Fibroblast of lung (primary cell): ENCODE data around the gene C6orf62. TPM values are rescaled to one million over a fixed set of nuclear protein-coding genes. Genes with fewer than 3 reads are reported as not detected.
"Not testable (repeated sequence)": the region's sequence is repeated elsewhere in the genome, so short reads cannot be mapped to it uniquely, and the experiment has no call there.

ENCODE experiments used
- DNase-seq, 2 donors: peaks; one replicate each; pipeline versions ENCODE4 v3.0.0 to v3.0.0-alpha.2; 2010; ENCODE audit warnings: low read depth in 2 of 2
- H2AFZ ChIP-seq: 2 replicates; pipeline ENCODE4 v1.5.1; 2012; ENCODE audit warnings: low read length, control low read depth, inconsistent platforms
- H3K27ac ChIP-seq: 2 replicates; pipeline ENCODE4 v1.5.1; 2011; ENCODE audit warnings: low read length, control low read depth; ENCODE audit not compliant: insufficient read depth
- H3K27me3 ChIP-seq: 2 replicates; pipeline ENCODE4 v1.5.1; 2011; ENCODE audit warnings: mild to moderate bottlenecking, low read length; ENCODE audit not compliant: control insufficient read depth, insufficient read depth
- H3K36me3 ChIP-seq: 2 replicates; pipeline ENCODE4 v1.5.1; 2011; ENCODE audit warnings: low read length; ENCODE audit not compliant: control insufficient read depth, insufficient read depth
- H3K4me1 ChIP-seq: 2 replicates; pipeline ENCODE4 v1.5.1; 2011; ENCODE audit warnings: low read length; ENCODE audit not compliant: control insufficient read depth, insufficient read depth; ENCODE audit errors: extremely low read depth
- H3K4me2 ChIP-seq: 2 replicates; pipeline ENCODE4 v1.5.1; 2011; ENCODE audit warnings: low read length, control low read depth; ENCODE audit not compliant: insufficient read depth; ENCODE audit errors: extremely low read depth
- H3K4me3 ChIP-seq, 4 experiments: fragments of 200-600 bp in 1 of 4; sonication (generic) in 1 of 4; replicated peaks in 1 of 4; 2 replicates each; pipeline ENCODE4 v1.5.1; 2011 to 2016; ENCODE audit warnings: low read length in 4 of 4, low read depth in 3 of 4, mild to moderate bottlenecking in 3 of 4, control low read depth in 2 of 4, inconsistent platforms in 1 of 4, mixed read lengths in 1 of 4; ENCODE audit not compliant: insufficient read depth in 1 of 4; ENCODE audit errors: control extremely low read depth in 1 of 4
- H3K79me2 ChIP-seq: 2 replicates; pipeline ENCODE4 v1.5.1; 2012; ENCODE audit warnings: mild to moderate bottlenecking, low read length, inconsistent platforms; ENCODE audit not compliant: control insufficient read depth, insufficient read depth
- H3K9ac ChIP-seq: 2 replicates; pipeline ENCODE4 v1.5.1; 2011; ENCODE audit warnings: mild to moderate bottlenecking, low read length, control low read depth; ENCODE audit not compliant: insufficient read depth
- H3K9me3 ChIP-seq: 2 replicates; pipeline ENCODE4 v1.5.1; 2012; ENCODE audit warnings: low read depth, low read length; ENCODE audit not compliant: control insufficient read depth, insufficient read depth
- H4K20me1 ChIP-seq: 2 replicates; pipeline ENCODE4 v1.5.1; 2011; ENCODE audit warnings: low read length; ENCODE audit not compliant: control insufficient read depth, insufficient read depth; ENCODE audit errors: extremely low read depth
- EZH2 ChIP-seq: IDR thresholded peaks from 2 replicates; pipeline ENCODE4 v1.5.1; 2012; ENCODE audit warnings: low read length, control low read depth, mild to moderate bottlenecking; ENCODE audit errors: missing control alignments
- polyA plus RNA-seq, 2 donors: library from polyadenylated mRNA; depleted of rRNA in 1 of 2; stranded (reverse) in 1 of 2; unstranded in 1 of 2; fragments of >200 nt; gene quantifications; 2 replicates each; pipeline ENCODE4 v1.2.1, GENCODE V29; 2011 to 2012; ENCODE audit warnings: missing spikeins in 1 of 2
- total RNA-seq: library from RNA; depleted of rRNA; stranded (reverse); fragments of >200 nt; gene quantifications from 2 replicates; pipeline ENCODE4 v1.2.1, GENCODE V29; 2014
- TF ChIP-seq, protein P1 (sequence below), 2 donors: IDR thresholded peaks in 1 of 2; conservative IDR thresholded peaks in 1 of 2; 1 replicate in 1 of 2; 2 replicates in 1 of 2; pipeline ENCODE4 v1.5.1; 2011 to 2012; ENCODE audit warnings: low read length in 2 of 2, control low read depth in 1 of 2, inconsistent platforms in 1 of 2, low read depth in 1 of 2, mild to moderate bottlenecking in 1 of 2

The C6orf62 gene
- total and polyA plus RNA-seq, 2 donors (not counting 1 experiment from before 2014, with no cell fraction given), result 103 to 147 TPM

GRCh38 chr6:24757611-24758010, 38.7 kb upstream of the C6orf62 start:
- Histone ChIP-seq H3K4me1 (no peaks in the 10 kb centered on the region), H3K4me3 (no peak overlapping the region), H3K27me3 (no peaks in the 10 kb centered on the region), H3K4me2 (no peak overlapping the region), H2AFZ (no peak overlapping the region), H4K20me1 (no peaks in the 10 kb centered on the region), H3K9me3 (no peaks in the 10 kb centered on the region), H3K9ac (no peak overlapping the region), H3K79me2 (no peaks in the 10 kb centered on the region), H3K27ac (no peak overlapping the region), H3K36me3 (no peaks in the 10 kb centered on the region)
- no peak for DNase-seq
- TF ChIP-seq, protein P1, sequence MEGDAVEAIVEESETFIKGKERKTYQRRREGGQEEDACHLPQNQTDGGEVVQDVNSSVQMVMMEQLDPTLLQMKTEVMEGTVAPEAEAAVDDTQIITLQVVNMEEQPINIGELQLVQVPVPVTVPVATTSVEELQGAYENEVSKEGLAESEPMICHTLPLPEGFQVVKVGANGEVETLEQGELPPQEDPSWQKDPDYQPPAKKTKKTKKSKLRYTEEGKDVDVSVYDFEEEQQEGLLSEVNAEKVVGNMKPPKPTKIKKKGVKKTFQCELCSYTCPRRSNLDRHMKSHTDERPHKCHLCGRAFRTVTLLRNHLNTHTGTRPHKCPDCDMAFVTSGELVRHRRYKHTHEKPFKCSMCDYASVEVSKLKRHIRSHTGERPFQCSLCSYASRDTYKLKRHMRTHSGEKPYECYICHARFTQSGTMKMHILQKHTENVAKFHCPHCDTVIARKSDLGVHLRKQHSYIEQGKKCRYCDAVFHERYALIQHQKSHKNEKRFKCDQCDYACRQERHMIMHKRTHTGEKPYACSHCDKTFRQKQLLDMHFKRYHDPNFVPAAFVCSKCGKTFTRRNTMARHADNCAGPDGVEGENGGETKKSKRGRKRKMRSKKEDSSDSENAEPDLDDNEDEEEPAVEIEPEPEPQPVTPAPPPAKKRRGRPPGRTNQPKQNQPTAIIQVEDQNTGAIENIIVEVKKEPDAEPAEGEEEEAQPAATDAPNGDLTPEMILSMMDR (conservative IDR thresholded peaks at IDR 0.05 in 1 of 2, IDR thresholded peaks at IDR 0.05 in 1 of 2; ENCODE audit: low read depth in 1 of 2, low read length in 2 of 2), result no peak
- TF ChIP-seq EZH2, result no peak

DNA sequence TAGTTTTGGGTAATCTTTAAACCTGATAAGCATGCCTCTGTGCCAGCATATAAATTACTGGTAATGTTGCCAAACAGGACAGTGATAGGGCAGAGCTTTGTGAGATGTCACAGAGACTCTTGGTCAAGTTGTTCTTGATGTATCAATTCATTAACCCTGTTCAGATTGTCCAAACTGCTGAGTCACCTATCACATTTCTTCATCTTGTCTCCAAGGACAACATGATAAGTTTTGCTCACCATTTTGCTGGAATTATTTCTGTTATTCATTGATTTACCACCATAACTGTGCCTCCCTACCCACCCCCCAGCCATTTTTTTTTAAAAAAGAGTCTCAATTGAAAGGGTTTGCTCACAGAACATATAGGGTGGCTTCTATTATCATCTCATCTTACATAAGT, 36.3 kb upstream of the C6orf62 start:
- H3K9me3 ChIP-seq, result no peaks in the 10 kb centered on the region
- TF ChIP-seq, protein P1 (conservative IDR thresholded peaks at IDR 0.05 in 1 of 2, IDR thresholded peaks at IDR 0.05 in 1 of 2; ENCODE audit: low read depth in 1 of 2, low read length in 2 of 2), result no peak
- no peak for TF ChIP-seq EZH2
- DNase-seq, result no peak
- no peaks in the 10 kb centered on the region for H4K20me1 ChIP-seq
- no peaks in the 10 kb centered on the region for H3K27me3 ChIP-seq
- H3K36me3 ChIP-seq, result no peaks in the 10 kb centered on the region
- no peak overlapping the region for H2AFZ ChIP-seq
- no peak overlapping the region for H3K4me3 ChIP-seq
- no peaks in the 10 kb centered on the region for H3K4me1 ChIP-seq
- H3K4me2 ChIP-seq, result no peak overlapping the region
- H3K27ac ChIP-seq, result no peak overlapping the region
- no peak overlapping the region for H3K9ac ChIP-seq
- no peaks in the 10 kb centered on the region for H3K79me2 ChIP-seq

DNA sequence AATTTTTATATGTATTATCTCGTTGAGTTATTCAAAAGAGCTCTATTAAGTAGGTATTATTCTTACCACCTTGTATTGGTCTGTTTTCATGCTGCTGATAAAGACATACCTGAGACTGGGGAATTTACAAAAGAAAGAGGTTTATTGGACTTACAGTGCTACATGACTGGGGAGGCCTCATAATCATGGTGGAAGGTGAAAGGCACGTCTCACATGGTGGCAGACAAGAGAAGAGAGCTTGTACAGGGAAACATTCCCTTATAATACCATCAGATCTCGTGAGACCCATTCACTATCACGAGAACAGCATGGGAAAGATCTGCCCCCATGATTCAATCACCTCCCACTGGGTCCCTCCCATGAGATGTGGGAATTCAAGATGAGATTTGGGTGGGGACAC, 35.4 kb upstream of the C6orf62 start:
- H4K20me1 ChIP-seq, H3K79me2 ChIP-seq, H3K9ac ChIP-seq, H3K4me2 ChIP-seq, H3K27me3 ChIP-seq, H3K4me1 ChIP-seq, H3K36me3 ChIP-seq, H3K27ac ChIP-seq, H2AFZ ChIP-seq, H3K4me3 ChIP-seq, H3K9me3 ChIP-seq, DNase-seq: not testable (repeated sequence)
